Measurements from ENCODE around the gene ADPRH.

GRCh38 chr3:119628816-119629445 is 49.6 kb downstream of the ADPRH start:
- no peak for TF ChIP-seq CTCF (conservative IDR thresholded peaks at IDR 0.05; ENCODE audit: low read length)
- TF ChIP-seq EZH2phosphoT487 (IDR thresholded peaks at IDR 0.05; ENCODE audit: borderline replicate concordance) = no peak

Measured in Loucy (cell line).